GM21515 (cell line): ENCODE data around the gene SMAD3.
A peak's percentile ranks its signal among the peaks of the same experiment; 100 is the strongest.
"Not testable (repeated sequence)": the region's sequence is repeated elsewhere in the genome, so short reads cannot be mapped to it uniquely, and the experiment has no call there.

Source experiments
- ATAC-seq: cut with Tn5 transposase; IDR thresholded peaks from one replicate; pipeline ENCODE4 v1.9.1; 2021; ENCODE audit not compliant: unreplicated experiment

The SMAD3 gene

GRCh38 chr15:67123291-67123690 is 57.9 kb downstream of the SMAD3 start:
- ATAC-seq = not testable (repeated sequence)

GRCh38 chr15:67124111-67124510 is 58.7 kb downstream of the SMAD3 start:
- no peak for ATAC-seq

DNA sequence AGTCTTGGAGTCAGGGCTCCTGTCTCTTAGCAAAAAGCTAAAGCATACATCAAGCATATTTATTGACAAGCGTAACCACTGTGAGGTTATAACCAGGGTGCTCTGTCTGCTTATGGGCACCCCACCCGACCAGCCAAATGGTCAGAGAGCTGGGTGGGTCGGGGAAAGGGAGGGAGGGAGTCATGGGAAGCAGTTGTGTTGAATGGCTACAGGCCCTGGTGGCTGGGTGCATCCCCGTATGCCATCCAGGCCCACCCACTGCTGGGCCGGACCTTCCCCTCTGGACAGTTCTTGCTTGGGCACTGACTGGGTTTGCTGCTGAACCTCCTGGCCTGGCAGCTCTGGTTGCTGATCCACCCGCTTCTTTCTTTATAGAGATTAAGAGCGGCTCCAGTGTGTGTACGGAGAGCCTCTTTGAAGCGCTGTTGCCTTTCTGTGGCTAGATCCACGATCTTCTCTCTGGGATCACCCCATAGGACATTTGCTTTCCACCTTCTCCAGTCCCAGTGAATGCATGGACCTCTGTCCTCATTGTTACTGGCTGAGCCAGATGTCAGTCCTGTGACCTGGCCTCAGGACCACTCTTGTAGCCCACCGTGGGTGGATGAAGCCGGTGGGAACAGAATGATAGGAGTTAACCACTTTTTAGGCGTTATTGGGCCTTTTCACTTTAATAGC is 59.6 kb downstream of the SMAD3 start:
- no peak for ATAC-seq

DNA sequence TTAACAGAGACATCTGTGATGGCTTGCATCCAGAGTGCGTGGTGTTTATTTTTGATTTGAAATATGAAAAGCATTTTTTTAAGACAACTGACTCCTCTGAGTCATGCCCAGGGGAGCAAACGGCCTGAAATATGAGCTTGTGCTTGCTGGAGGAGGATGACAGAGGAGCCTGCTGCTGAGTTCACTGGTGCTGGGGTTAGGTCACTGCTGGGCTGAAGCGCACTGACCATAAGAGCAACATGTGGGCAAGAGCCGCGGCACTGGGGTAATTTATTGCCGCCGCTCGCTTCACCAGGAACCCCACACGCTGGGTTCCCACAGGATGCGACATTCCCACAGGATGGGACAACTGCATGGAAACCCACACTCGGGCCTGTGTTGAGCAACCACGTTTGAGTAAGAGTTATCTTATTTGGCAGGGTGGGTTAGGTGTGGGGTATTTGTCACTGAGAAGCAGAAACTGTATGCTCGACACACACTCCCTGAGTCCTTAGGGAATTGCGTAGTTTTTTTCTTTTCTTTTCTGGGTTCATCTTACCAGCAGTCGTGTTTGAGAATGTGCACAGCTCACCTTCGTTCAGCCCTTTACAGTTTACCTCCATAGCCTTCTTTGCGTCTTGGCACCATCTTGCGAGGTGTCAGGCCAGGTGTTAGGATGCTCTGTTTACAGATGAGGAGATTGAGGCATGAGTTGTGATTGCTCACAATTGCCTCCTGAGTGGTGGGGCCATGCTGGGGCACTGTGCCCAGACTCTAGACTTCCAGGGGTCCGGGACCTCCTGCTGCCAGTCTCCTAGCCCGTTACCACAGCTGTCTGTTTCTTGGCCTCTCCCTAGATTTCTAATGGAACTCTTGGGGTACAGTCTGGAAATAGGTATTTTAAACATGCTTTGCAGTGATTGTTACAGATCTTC is 60.4 kb downstream of the SMAD3 start:
- ATAC-seq = no peak

DNA sequence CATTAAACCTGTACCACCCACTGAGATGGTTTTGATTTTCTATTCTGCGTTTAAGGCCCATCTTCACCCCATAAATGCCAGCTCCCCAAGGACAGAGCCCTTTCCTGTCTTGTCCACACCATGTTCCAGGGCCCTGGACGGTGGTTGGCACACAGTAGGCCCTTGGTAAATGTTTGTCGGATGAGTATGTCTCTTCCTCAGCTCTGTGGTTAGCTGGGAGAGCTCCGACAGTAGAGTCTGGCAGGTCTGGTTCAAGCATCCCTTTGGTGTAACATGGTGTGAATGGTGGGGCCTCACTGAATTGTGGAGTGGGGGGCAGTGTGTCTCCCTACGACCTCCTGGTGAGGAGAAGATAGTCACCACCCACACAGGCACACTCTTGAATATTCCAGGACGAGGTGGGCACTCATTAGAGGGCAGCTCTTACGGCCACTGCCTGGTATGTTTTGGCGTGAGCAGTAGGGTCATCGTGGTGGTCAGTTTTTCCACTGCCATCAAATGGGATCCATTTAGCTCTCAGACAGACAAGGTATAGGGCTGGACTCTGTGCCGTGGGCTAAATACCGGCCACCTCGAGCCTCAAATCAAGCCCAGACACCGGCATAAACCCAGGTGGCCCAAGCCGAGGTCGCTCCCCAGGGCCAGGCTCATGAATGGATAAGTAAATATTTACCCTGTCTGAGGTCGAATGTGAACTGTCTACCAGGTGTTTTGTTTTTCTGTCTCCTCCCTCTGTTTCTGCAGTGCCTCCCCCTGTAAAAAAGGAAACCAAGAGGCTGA is 61.3 kb downstream of the SMAD3 start:
- no peak for ATAC-seq

DNA sequence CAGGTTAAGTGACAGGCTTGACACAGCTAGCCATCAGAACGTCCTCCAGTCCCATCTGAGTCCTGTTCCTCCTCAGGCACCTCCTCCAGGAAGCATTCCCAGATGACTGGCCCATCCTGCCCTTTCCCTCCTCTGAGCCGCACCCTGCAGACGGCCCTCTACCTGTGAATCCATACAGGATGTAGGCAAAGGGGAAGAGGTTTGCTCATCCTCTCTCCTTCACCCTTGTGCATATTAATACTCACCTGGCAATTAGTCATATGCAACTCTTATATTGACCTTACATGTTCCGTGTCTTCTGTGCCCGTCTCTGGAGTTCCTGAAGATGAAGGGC is 61.9 kb downstream of the SMAD3 start:
- no peak for ATAC-seq

DNA sequence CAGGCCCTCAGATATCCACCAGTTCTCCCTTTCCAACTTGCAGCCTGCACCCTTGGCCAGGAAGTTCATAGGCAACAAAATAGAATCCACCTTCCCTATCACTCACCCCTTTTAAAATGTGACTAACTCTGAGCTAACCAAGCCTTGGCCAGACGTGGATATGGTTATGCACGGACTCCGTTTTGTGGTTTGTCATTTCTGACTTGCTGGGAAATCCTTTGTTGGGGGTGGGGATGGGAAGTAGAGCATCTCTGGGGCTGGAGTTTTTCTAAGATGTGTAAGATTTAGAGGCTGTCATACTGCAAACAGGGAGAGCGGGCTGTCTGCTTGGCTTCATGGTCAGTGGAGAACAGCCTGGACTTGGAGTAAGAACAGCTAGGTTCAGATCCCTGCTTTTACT is 62.6 kb downstream of the SMAD3 start:
- ATAC-seq = no peak

DNA sequence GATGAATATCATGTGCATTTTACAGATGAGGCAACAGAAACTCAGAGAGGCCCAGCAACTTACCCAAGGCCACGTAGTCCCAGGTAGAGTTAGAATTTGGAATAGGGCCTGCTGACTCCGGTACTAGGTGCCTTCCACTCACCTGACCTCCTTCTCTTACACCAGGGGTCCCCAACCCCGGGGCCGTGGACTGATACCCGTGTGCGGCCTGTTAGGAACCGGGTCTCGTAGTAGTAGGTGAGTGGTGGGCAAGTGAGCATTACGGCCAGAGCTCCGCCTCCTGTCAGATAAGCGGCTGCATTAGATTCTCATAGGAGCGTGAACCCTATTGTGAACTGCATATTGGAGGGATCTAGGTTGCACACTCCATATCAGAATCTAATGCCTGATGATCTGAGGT is 64.8 kb downstream of the SMAD3 start:
- no peak for ATAC-seq

GRCh38 chr15:67130673-67131601 is 65.5 kb downstream of the SMAD3 start:
- ATAC-seq = no peak

DNA sequence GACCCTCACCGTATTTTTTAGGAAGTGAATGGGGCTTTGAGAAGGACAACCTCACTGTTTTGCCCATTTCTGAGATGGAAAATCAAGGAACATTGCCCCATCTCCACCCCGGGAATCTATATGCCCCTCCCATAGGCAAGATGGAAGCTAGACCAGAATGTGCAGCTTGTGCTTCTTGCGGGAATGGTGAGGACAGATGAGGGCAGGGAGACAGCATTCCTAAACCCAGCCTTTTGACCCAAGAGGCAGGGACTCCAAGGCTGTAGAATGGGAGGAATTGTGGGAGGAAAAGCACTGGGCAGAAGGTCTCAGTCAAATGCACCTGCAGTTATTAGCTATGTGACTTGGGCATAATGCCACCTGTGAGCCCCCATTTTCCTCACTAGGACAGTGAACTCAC is 66.9 kb downstream of the SMAD3 start:
- no peak for ATAC-seq

DNA sequence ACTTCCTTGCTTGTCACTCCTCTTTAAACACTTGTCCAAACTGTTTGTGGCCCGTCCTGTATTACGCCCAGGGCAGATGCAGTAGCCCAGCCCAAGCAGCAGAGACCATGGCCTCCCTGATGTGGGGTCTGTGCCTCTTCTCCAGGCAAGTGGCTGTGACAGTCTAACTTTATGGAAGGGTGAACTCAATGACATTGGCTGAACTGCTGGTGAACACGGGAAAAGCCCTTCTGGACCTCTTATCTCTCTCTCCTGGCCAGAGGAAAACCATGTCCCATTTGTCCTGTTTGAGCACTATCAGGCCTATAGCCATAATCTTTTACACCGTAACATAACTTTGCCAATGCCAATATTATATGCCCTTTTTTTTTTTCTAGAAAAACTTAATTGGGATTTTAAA is 67.6 kb downstream of the SMAD3 start:
- no peak for ATAC-seq

GRCh38 chr15:67133738-67134066 is 68.3 kb downstream of the SMAD3 start:
- ATAC-seq = peak; percentile 4

- peak; percentile 55 for ATAC-seq
Observed at GRCh38 chr15:67134067-67134838, 68.9 kb downstream of the SMAD3 start.

DNA sequence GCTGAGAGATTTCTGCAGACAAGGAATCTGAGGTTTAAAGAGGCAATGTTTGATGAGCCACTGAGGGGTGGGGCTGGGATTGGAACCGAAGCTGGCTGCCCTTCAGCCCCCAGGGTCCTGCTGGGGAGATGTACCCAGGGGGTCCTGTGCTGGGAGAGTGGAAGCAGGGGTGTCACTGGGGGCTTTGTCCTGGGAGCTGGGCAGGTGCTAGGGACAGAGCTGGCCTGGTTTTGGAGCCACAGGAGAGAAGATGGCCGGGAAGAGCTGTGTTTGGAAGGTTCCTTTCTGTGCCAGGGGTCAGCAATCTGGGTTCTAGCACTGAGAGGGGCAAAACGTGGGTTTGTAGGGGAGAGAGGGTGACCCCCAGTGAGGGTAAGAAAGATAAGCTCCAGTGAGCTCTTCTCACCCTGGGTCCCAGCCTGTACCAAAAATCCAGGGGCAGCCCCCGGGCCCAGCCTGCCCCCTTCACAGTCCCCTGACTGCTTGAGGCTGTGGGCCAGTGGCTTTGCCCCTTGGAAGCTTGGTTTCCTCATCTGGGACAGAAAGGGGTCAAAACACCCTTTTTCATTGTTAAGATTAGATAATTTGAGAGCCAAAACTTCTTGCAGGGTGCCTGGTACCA is 69.6 kb downstream of the SMAD3 start:
- ATAC-seq = no peak

GRCh38 chr15:67135494-67135893 is 70.1 kb downstream of the SMAD3 start:
- no peak for ATAC-seq

DNA sequence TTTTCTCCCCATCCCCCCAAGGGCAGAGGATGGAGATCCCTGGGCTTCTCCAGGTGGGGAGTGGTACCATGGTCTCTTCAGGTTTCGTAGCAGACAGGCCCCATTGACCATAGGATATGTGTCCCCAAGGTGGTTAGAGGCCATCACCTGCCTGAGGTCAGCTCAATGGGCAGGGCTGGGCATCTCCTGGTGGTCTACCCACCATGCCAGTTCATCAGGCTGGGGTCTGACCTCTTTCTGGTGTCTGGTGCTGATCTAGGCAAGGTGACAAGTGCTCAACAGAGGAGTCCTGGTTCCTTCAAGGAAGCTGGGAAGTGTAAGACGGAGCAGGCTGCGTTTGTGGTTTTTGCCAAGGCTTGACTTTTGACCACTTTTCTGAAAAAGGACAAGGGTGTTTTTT is 71.4 kb downstream of the SMAD3 start:
- ATAC-seq = no peak

DNA sequence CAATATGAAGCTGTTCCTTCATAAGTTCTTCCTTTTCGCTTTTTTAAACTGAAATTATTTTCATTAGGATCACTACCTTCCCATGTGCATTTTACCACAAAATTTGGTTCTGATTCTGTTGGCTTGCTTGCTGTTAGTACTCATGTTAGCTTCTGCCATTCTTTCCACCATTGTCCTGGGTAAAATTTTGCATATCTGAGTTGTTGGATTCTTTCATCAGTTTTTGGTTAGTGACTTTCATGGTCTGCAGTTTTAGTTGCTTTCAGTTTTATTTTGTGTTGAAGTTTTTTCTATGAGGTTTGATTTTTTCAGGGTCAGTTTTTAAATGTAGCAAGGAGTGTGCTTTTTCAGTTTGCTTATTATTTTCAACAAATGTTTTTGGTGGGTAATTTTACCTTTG is 71.9 kb downstream of the SMAD3 start:
- ATAC-seq = no peak

DNA sequence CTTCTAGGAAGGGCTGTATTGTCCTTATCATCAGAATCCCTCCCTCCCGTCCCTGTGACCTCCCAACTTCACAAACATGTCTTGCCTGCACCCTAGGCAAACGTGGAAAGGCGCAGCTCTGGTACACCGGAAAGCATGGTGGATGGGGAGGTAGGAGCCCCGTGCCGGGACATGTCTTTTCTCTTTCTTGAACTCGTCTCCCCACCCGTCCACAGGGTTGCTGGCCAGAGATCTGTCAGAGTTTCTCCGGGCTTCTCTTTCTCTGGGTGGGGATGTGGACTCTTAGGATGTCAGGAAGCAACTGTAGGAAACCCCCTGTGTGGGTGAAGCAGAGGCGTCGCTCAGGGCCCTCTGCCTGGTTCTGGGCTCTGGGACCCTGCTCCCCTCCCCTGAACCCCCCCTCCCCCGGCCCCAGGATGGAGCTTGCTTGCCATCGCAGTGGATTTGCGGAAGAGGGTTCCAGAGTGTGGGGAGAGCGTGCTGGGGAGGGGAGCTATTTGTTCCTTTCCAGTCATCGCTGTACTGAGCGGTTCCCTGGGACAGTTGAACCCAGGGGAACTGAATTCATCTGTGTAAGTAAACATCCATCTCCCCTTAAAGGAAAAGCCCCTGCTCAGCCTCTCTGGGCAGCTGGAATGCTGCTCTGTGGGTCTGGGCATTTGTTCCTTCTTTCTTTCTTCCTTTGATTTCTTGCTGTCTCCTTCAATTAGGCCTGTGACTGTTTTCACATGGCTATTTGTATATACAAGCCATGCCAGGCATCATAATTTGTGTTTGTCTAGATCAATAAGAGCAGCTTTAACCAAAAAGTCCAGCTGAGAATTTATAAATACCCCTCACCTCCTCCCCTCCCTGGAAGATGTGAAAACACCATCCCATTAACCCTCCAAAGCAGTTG is 72.8 kb downstream of the SMAD3 start:
- ATAC-seq = no peak
